Thyroid gland (tissue), 4 donors: Measurements from ENCODE around the gene UNC13C.

Source experiments
- CTCF ChIP-seq, 6 experiments: fragments of 200-600 bp in 3 of 6; fragments of 450-650 bp in 3 of 6; sonication (generic) in 3 of 6; IDR thresholded peaks; one replicate each; pipeline ENCODE4 v1.5.1; 2016 to 2019; ENCODE audit warnings: antibody characterized with exemption in 6 of 6, mild to moderate bottlenecking in 2 of 6, inconsistent platforms in 1 of 6, moderate library complexity in 1 of 6
- POLR2A ChIP-seq, 2 donors: fragments of 450-650 bp; IDR thresholded peaks; one replicate each; pipeline ENCODE4 v1.6.1; 2017; ENCODE audit warnings: antibody characterized with exemption in 2 of 2, mild to moderate bottlenecking in 2 of 2, moderate library complexity in 1 of 2

- TF ChIP-seq POLR2A (IDR thresholded peaks at IDR 0.05) (no peak), CTCF (IDR thresholded peaks at IDR 0.05) (no peak)
These were observed 528.8 kb downstream of the UNC13C start for GRCh38 chr15:54506977-54507524.
